Measurements from ENCODE around the gene ZNF532. TPM values are rescaled to one million over a fixed set of nuclear protein-coding genes. Genes with fewer than 3 reads are reported as not detected.

ZNF532 gene
- total and polyA plus RNA-seq, 8 donors: 5.7 to 21.2 (median 8.8) TPM

GRCh38 chr18:59006461-59007067 lies 141.9 kb downstream of the ZNF532 start:
- ATAC-seq: no peak
- intact Hi-C loops (cut with DNase I): no loop called here
- no peak for FAIRE-seq
- Histone ChIP-seq H3K4me1 (no peaks in the 10 kb centered on the region), H3K9me3 (no peaks in the 10 kb centered on the region), H3K36me3 (no peaks in the 10 kb centered on the region), H3K4me3 (no peak overlapping the region), H3K27ac (no peak overlapping the region), H3K27me3 (no peaks in the 10 kb centered on the region)
- no peak for TF ChIP-seq CTCF (IDR thresholded peaks at IDR 0.05)
- no peak for DNase-seq
- 67 to 75% methylated on average over 3 of the region's 3 CpGs for WGBS, 2 donors

GRCh38 chr18:59008302-59008974 lies 143.8 kb downstream of the ZNF532 start:
- no peak overlapping the region for H3K4me3 ChIP-seq
- no peak overlapping the region for H3K27ac ChIP-seq
- TF ChIP-seq CTCF (IDR thresholded peaks at IDR 0.05): no peak
- no peaks in the 10 kb centered on the region for H3K36me3 ChIP-seq
- H3K27me3 ChIP-seq: no peaks in the 10 kb centered on the region
- H3K9me3 ChIP-seq: no peaks in the 10 kb centered on the region
- 80 to 82% methylated on average over 13 of the region's 13 CpGs for WGBS, 2 donors
- intact Hi-C loops (cut with DNase I): no loop called here
- no peak for DNase-seq
- no peak for ATAC-seq
- no peaks in the 10 kb centered on the region for H3K4me1 ChIP-seq
- no peak for FAIRE-seq

- Histone ChIP-seq H3K27me3 (no peaks in the 10 kb centered on the region), H3K36me3 (no peaks in the 10 kb centered on the region), H3K4me3 (no peak overlapping the region), H3K4me1 (no peaks in the 10 kb centered on the region), H3K9me3 (no peaks in the 10 kb centered on the region), H3K27ac (no peak overlapping the region)
- intact Hi-C loops (cut with DNase I): no loop called here
- FAIRE-seq (no peak), ATAC-seq (no peak), DNase-seq (no peak)
- WGBS, 2 donors: 94% methylated on average over 1 of the region's 1 CpG
- TF ChIP-seq CTCF (IDR thresholded peaks at IDR 0.05): no peak
These were observed 145.2 kb downstream of the ZNF532 start for GRCh38 chr18:59009846-59010245.

- Histone ChIP-seq H3K27ac (no peak overlapping the region), H3K4me3 (no peak overlapping the region), H3K9me3 (no peaks in the 10 kb centered on the region), H3K36me3 (no peaks in the 10 kb centered on the region), H3K4me1 (no peaks in the 10 kb centered on the region), H3K27me3 (no peaks in the 10 kb centered on the region)
- no peak for TF ChIP-seq CTCF (IDR thresholded peaks at IDR 0.05)
- WGBS, 2 donors: 70 to 73% methylated on average over 4 of the region's 4 CpGs
- intact Hi-C loops (cut with DNase I): no loop called here
- no peak for DNase-seq
- ATAC-seq: no peak
- FAIRE-seq: no peak
These were observed 146.6 kb downstream of the ZNF532 start for GRCh38 chr18:59011289-59011688.

GRCh38 chr18:59011786-59012185 lies 147.1 kb downstream of the ZNF532 start:
- FAIRE-seq (no peak), DNase-seq (no peak), ATAC-seq (no peak)
- no peaks in the 10 kb centered on the region for H3K4me1 ChIP-seq
- intact Hi-C loops (cut with DNase I): no loop called here
- H3K36me3 ChIP-seq: no peaks in the 10 kb centered on the region
- TF ChIP-seq CTCF (IDR thresholded peaks at IDR 0.05): no peak
- no peaks in the 10 kb centered on the region for H3K27me3 ChIP-seq
- no peaks in the 10 kb centered on the region for H3K9me3 ChIP-seq
- H3K4me3 ChIP-seq: no peak overlapping the region
- H3K27ac ChIP-seq: no peak overlapping the region
- WGBS, 2 donors: 74 to 85% methylated on average over 5 of the region's 5 CpGs
